HG03045 (cell line): Measurements from ENCODE around the gene UBTF.
A peak's percentile ranks its signal among the peaks of the same experiment; 100 is the strongest.
"Not testable (repeated sequence)": the region's sequence is repeated elsewhere in the genome, so short reads cannot be mapped to it uniquely, and the experiment has no call there.

Source experiments
- ATAC-seq: cut with Tn5 transposase; IDR thresholded peaks from one replicate; pipeline ENCODE4 v1.9.1; 2021; ENCODE audit warnings: mild to moderate bottlenecking, moderate library complexity; ENCODE audit not compliant: unreplicated experiment

UBTF gene

GRCh38 chr17:44247440-44247841, 28.0 kb upstream of the UBTF start:
- ATAC-seq: no peak

GRCh38 chr17:44241106-44241624, 21.7 kb upstream of the UBTF start:
- no peak for ATAC-seq

DNA sequence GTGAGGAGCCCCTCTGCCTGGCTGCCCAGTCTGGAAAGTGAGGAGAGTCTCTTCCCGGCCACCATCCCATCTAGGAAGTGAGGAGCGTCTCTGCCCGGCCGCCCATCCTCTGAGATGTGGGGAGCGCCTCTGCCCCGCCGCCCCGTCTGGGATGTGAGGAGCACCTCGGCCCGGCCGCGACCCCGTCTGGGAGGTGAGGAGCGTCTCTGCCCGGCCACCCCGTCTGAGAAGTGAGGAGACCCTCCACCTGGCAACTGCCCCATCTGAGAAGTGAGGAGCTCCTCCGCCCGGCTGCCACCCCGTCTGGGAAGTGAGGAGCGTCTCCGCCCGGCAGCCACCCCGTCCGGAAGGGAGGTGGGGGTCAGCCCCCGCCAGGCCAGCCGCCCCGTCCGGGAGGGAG, 18.4 kb upstream of the UBTF start:
- not testable (repeated sequence) for ATAC-seq

GRCh38 chr17:44236444-44236991, 17.0 kb upstream of the UBTF start:
- no peak for ATAC-seq

GRCh38 chr17:44235583-44235936, 16.1 kb upstream of the UBTF start:
- ATAC-seq: no peak

- ATAC-seq: no peak
These were observed 14.1 kb upstream of the UBTF start for GRCh38 chr17:44233582-44233981.

DNA sequence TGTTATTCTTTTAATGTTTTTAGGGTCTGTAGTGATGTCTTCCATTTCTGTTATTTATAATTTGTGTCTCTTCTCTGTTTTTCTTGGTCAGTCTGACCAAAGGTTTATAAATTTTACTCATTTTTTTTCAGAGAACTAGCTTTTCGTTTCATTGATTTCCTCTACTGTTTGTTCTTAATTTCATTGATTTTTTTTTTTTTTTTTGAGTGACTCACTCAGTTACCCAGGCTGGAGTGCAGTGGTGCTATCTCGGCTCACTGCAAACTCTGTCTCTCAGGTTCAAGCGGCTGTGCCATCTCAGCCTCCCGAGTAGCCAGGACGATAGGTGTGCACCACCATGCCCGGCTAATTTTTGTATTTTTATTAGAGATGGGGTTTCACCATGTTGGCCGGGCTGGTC, 12.6 kb upstream of the UBTF start:
- ATAC-seq: no peak

GRCh38 chr17:44230140-44230539, 10.7 kb upstream of the UBTF start:
- no peak for ATAC-seq

GRCh38 chr17:44229090-44229489, 9.6 kb upstream of the UBTF start:
- ATAC-seq: no peak

DNA sequence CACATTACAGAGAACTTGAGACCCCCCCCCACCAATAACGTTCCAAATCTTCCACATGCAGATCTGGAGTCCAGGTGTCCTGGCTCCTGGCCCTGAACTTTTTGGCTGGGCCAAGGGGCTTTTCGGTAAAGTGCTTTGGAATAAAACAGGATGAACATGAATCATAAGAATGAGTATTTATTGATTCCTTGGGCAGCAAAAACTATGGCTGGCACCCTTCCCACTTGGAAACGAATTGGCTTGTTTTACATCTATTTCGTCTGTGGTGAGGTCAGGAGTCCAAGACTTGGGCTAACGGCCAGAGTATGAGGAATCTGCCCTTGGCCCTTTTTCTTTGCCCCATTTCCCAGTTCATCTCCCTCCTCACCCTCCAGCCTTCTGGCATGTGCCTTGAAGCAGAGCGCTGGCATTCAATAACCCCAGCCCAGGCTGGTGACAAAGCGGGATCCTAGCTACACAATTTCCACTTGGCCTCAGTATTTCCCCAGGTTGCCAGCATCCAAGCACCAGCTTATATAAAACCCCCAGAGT, 4.1 kb upstream of the UBTF start:
- ATAC-seq: no peak

DNA sequence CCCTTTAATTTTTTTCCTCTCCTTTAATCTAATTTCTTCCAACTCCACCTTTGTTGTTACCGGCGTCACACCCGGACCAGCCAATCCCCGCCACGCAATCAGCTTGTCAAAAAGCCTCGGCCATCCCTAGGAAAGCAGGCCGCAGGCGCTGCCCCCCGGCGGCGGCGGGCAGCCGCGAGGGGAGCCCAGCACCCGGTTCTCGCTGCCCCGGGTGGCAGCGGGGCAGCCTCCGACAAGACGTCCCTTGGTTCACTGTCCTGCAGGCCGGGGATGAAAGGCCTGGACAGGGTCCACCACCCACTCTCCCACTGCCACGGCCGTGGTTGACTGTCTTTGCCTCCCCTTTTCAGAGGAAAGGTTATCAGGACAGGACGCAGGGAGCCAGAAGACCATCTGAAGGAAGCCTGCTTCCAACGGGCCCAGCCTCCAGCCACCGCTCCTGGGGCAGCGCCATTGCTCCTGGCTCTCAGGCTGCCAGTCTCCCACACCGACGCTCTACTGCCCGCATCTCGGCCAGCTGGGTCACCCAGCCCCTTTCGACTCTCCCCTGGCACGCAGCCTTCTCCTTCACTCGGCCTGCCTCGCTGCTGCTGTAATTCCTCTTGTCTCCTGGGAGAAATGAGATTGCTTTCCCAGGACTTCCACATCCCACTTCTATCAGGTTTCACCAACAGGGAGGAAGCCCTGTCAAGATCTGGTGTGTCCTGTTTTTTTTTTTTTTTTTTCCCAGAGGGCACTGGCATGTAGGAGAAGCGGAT, 2.8 kb upstream of the UBTF start:
- no peak for ATAC-seq

- no peak for ATAC-seq
These were observed 2.3 kb upstream of the UBTF start for GRCh38 chr17:44221862-44222111.

GRCh38 chr17:44221084-44221861, 1.8 kb upstream of the UBTF start:
- no peak for ATAC-seq

DNA sequence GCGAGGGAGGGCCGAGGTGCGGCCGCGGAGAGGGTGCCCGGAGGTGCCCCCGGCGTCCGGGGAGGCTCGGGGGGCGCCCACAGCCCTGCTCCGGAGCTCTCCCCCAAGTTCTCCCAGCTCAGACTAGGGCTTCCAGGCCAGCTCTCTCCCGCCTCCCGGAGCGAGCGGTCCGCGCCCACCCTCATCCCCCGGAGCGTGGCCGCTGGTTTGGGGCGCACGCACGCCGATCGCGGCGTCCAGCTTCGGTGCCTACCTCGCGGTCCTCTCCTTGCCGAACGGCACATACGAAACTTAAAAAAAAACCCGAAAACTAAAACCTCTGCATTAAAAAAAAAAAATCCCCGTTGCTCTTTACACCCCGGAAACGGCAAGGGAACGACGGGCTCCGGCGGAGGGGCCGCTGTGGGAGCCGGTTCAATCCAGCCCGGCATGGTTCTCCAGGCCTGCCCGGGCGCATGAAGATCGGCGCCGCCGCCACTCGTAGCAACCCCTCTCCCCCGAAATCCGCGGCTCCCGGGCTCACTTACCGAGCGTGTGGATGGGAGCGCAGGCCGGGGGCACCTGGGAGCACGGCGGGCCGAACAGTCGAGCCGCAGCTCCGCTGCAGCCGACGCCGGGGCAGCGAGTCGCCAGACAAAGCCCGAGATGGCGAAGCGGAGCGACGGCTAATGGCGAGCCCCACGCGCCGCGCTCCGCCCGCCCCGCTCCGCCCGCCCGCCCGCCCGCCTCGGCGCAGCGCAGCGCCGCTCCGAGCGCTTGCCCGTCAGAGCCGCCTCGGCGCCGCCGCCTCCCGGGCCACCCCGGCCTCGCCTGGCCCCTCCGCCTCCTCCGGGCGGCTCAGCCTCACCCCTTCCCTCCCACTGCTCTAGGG, 973 bp upstream of the UBTF start:
- ATAC-seq: no peak

GRCh38 chr17:44219108-44219615, 313 bp downstream of the UBTF start:
- ATAC-seq: peak; percentile 40

DNA sequence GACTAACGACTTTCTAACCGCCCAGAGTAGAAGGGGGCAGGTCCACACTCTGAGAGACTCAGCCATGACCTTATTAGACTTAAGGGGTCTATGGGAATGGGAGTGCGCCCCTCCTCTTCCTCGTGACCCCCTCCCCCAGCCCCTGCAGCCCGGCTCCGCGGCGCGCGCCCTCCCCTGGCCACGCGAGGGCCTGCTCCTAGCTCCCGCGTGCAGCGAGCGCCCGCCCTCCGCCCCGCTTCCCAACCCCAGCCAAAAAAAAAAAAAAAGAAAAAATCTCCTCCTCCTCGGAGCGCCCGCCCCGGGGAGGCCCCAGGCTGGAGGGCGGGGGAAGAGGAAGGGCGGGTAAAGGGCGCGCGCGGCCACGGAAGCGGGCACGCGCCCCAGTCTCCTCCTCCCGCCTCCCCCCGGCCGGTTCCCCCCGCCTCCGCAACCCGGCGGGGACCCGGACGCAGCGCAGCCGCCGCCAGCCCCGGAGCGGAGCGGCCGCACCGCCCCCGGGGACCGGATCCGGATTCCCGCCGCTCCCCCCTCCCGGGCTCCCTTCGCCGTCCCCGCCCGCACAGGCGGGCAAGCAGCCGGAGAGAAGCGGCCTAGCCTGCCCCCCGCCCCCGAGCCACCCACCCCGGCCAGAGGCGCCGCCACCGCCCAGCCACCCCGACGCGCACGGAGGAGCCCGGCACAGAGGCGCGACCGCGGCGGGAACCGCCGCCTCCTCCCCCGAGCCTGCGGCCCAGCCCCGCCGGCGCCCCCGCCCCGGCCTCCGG, 949 bp downstream of the UBTF start:
- peak; percentile 40 for ATAC-seq

GRCh38 chr17:44217738-44218343, 1.6 kb downstream of the UBTF start:
- ATAC-seq: no peak

DNA sequence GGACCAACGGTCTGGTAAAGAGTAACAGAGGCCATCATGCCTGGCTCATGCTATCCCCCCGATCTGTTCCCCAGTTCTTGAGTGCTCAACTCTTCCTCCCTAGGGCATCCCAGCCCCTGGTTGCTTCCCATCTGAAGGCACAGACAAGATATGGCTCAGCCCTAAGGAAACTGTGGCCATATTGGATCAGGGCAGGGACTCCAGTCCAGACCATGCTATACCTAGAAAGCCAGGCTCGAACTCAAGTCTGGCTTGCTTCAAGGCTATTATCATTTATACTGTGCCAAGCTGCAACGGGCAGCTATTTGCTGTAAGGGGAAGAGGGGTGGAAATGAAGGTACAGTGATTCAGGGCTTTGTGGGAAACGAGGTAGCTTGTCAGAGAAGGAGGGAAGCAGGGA, 2.8 kb downstream of the UBTF start:
- ATAC-seq: no peak

- no peak for ATAC-seq
These were observed 3.3 kb downstream of the UBTF start for GRCh38 chr17:44216173-44216572.

- ATAC-seq: no peak
These were observed 4.6 kb downstream of the UBTF start for GRCh38 chr17:44214896-44215295.
